Astrocyte (in vitro differentiated cells and primary cell): ENCODE measurements around the gene GXYLT2. TPM values are rescaled to one million over a fixed set of nuclear protein-coding genes. Genes with fewer than 3 reads are reported as not detected.

Experiments used
- DNase-seq: peaks from one replicate; pipeline ENCODE4 v3.0.0-alpha.2; 2010; ENCODE audit warnings: low read depth
- FAIRE-seq: peaks from 2 replicates; lab custom pipeline; 2011; peaks lifted over from hg19 to GRCh38; lab: Jason Lieb, UNC
- H2AFZ ChIP-seq: 2 replicates; pipeline ENCODE4 v1.6.0; 2012; ENCODE audit warnings: low read depth, low read length, inconsistent platforms
- H3K27ac ChIP-seq: 2 replicates; pipeline ENCODE4 v1.5.1; 2011; ENCODE audit warnings: low read depth, low read length, inconsistent platforms
- H3K27me3 ChIP-seq: 2 replicates; pipeline ENCODE4 v1.6.0; 2011; ENCODE audit warnings: low read length, inconsistent platforms; ENCODE audit not compliant: insufficient read depth
- H3K36me3 ChIP-seq: 2 replicates; pipeline ENCODE4 v1.5.1; 2011; ENCODE audit warnings: low read length, inconsistent platforms; ENCODE audit not compliant: insufficient read depth
- H3K4me1 ChIP-seq: 2 replicates; pipeline ENCODE4 v1.5.1; 2011; ENCODE audit warnings: low read length, inconsistent platforms; ENCODE audit not compliant: insufficient read depth
- H3K4me2 ChIP-seq: 2 replicates; pipeline ENCODE4 v1.6.0; 2012; ENCODE audit warnings: low read length, inconsistent platforms
- H3K4me3 ChIP-seq: 2 replicates; pipeline ENCODE4 v1.5.1; 2011; ENCODE audit warnings: low read depth, mild to moderate bottlenecking, low read length, inconsistent platforms; ENCODE audit not compliant: insufficient read depth
- H3K79me2 ChIP-seq: 2 replicates; pipeline ENCODE4 v1.6.0; 2012; ENCODE audit warnings: mild to moderate bottlenecking, low read length, inconsistent platforms; ENCODE audit not compliant: insufficient read depth
- H3K9ac ChIP-seq: 2 replicates; pipeline ENCODE4 v1.6.0; 2012; ENCODE audit warnings: mild to moderate bottlenecking, low read length, inconsistent platforms
- H3K9me3 ChIP-seq: 2 replicates; pipeline ENCODE4 v1.5.1; 2012; ENCODE audit warnings: low read depth, mild to moderate bottlenecking, low read length, inconsistent platforms; ENCODE audit not compliant: insufficient read depth
- H4K20me1 ChIP-seq: 2 replicates; pipeline ENCODE4 v1.6.0; 2012; ENCODE audit warnings: low read length, inconsistent platforms; ENCODE audit not compliant: insufficient read depth
- H3K27ac Mint-ChIP-seq: one replicate; pipeline ENCODE4 v1.8.0; 2021; ENCODE audit warnings: mild to moderate bottlenecking, mixed read lengths; ENCODE audit not compliant: unreplicated experiment
- H3K27me3 Mint-ChIP-seq: one replicate; pipeline ENCODE4 v1.8.0; 2021; ENCODE audit warnings: low read depth, mixed read lengths; ENCODE audit not compliant: unreplicated experiment
- H3K36me3 Mint-ChIP-seq: one replicate; pipeline ENCODE4 v1.8.0; 2021; ENCODE audit warnings: low read depth, mixed read lengths; ENCODE audit not compliant: unreplicated experiment
- H3K4me1 Mint-ChIP-seq: one replicate; pipeline ENCODE4 v1.8.0; 2021; ENCODE audit warnings: low read depth, mixed read lengths; ENCODE audit not compliant: unreplicated experiment
- H3K4me3 Mint-ChIP-seq: one replicate; pipeline ENCODE4 v1.8.0; 2021; ENCODE audit warnings: mild to moderate bottlenecking, moderate library complexity, mixed read lengths; ENCODE audit not compliant: unreplicated experiment
- H3K9me3 Mint-ChIP-seq: one replicate; pipeline ENCODE4 v1.8.0; 2021; ENCODE audit warnings: mild to moderate bottlenecking, mixed read lengths; ENCODE audit not compliant: unreplicated experiment
- CTCF ChIP-seq: IDR thresholded peaks from 2 replicates; pipeline ENCODE4 v1.5.1; 2011; ENCODE audit warnings: low read depth, mild to moderate bottlenecking, inconsistent platforms, low read length, moderate library complexity; ENCODE audit not compliant: insufficient read depth
- EZH2 ChIP-seq: IDR thresholded peaks from 2 replicates; pipeline ENCODE4 v1.6.1; 2012; ENCODE audit warnings: mild to moderate bottlenecking, low read length, inconsistent platforms; ENCODE audit not compliant: insufficient read depth
- total RNA-seq: library from RNA; stranded (reverse); gene quantifications from 2 replicates; pipeline ENCODE4 v1.2.1, GENCODE V29; 2021

Gene GXYLT2
- total RNA-seq, 1 donor from 2014 or later = 62.6 TPM

- no peak overlapping the region for H3K4me3 Mint-ChIP-seq
- Histone ChIP-seq H3K4me1 (no peaks in the 10 kb centered on the region), H2AFZ (no peak overlapping the region), H3K4me3 (no peak overlapping the region), H3K4me2 (no peak overlapping the region), H3K9ac (no peak overlapping the region), H3K27me3 (no peaks in the 10 kb centered on the region), H3K9me3 (no peaks in the 10 kb centered on the region), H3K36me3 (peaks cover 3% of the 10 kb centered on the region), H3K79me2 (no peaks in the 10 kb centered on the region), H4K20me1 (no peaks in the 10 kb centered on the region), H3K27ac (no peak overlapping the region)
- no peak overlapping the region for H3K27ac Mint-ChIP-seq
- peaks cover 2% of the 10 kb centered on the region for H3K9me3 Mint-ChIP-seq
- peaks cover 5% of the 10 kb centered on the region for H3K4me1 Mint-ChIP-seq
- TF ChIP-seq EZH2 (no peak), CTCF (no peak)
- FAIRE-seq (no peak), DNase-seq (no peak)
- peaks cover 17% of the 10 kb centered on the region for H3K36me3 Mint-ChIP-seq
- H3K27me3 Mint-ChIP-seq = no peaks in the 10 kb centered on the region
Observed at GRCh38 chr3:72959336-72959735, 71.5 kb downstream of the GXYLT2 start.

DNA sequence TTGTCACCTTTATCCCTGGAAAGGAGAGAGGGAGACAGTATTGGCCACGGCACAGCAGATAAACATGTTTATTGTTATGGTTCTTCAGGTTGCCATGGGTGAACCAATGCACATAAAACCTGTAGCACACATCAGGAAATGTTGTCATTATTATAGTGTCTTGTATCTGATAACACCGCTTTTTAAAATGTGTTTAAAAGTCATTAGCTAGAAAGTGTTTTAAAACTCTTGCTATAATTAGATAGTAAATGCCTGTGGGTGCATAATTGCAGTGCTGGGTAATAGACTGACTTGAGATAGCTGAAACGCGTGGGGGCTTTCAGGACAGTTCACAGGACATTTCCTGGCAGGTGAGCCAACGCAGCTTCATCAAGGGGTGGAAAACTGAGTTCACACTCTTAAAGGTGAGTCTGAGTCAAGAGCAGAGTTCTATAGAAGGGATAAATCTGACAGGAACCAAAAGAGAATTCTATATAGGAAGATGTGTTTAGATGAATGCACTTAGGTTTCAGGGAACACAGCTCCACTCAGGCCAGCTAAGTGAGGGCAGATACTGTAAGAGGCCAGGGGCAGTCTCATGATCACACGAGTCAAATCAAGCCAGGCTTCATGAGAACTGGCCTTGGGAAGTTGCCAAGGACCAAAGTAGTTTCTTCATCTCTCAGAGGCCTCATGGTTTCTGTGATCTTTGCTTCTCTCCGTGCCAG, 73.1 kb downstream of the GXYLT2 start:
- TF ChIP-seq EZH2 (no peak), CTCF (no peak)
- H3K36me3 ChIP-seq = peaks cover 3% of the 10 kb centered on the region
- no peak overlapping the region for H3K9ac ChIP-seq
- H3K36me3 Mint-ChIP-seq = peaks cover 22% of the 10 kb centered on the region
- no peak for FAIRE-seq
- H4K20me1 ChIP-seq = no peaks in the 10 kb centered on the region
- no peak overlapping the region for H2AFZ ChIP-seq
- H3K27ac ChIP-seq = no peak overlapping the region
- H3K79me2 ChIP-seq = no peaks in the 10 kb centered on the region
- H3K9me3 Mint-ChIP-seq = peaks cover 2% of the 10 kb centered on the region
- H3K4me1 ChIP-seq = no peaks in the 10 kb centered on the region
- no peak for DNase-seq
- H3K27ac Mint-ChIP-seq = no peak overlapping the region
- peaks cover 5% of the 10 kb centered on the region for H3K4me1 Mint-ChIP-seq
- no peak overlapping the region for H3K4me3 ChIP-seq
- H3K4me2 ChIP-seq = no peak overlapping the region
- no peaks in the 10 kb centered on the region for H3K27me3 Mint-ChIP-seq
- H3K4me3 Mint-ChIP-seq = no peak overlapping the region
- H3K27me3 ChIP-seq = no peaks in the 10 kb centered on the region
- H3K9me3 ChIP-seq = no peaks in the 10 kb centered on the region

DNA sequence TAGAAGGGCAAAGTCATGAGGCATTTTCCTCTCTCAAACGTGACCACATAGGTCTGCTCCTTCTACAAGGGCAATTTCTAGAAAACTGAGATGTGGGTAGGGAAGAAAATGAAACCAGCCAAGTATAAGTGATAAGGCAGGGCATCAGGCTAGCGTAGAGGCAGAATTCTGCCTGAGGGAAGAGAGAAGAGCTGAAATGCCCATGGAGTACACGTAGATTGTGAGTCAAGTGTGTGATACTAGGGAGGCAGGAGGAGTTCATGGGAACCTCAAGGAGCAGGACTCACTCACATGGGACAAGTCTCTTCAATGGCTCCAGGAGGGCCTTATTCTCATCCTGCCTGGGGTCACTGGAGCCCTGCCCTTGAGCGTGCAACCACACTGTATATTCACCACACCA, 73.9 kb downstream of the GXYLT2 start:
- Histone ChIP-seq H3K27me3 (no peaks in the 10 kb centered on the region), H3K4me1 (no peaks in the 10 kb centered on the region), H3K79me2 (no peaks in the 10 kb centered on the region), H3K4me3 (no peak overlapping the region), H3K4me2 (no peak overlapping the region), H3K9me3 (no peaks in the 10 kb centered on the region), H4K20me1 (no peaks in the 10 kb centered on the region), H3K9ac (no peak overlapping the region), H3K36me3 (peaks cover 3% of the 10 kb centered on the region), H3K27ac (no peak overlapping the region), H2AFZ (no peak overlapping the region)
- H3K9me3 Mint-ChIP-seq = peaks cover 2% of the 10 kb centered on the region
- peaks cover 5% of the 10 kb centered on the region for H3K4me1 Mint-ChIP-seq
- no peak for TF ChIP-seq EZH2
- TF ChIP-seq CTCF = no peak
- H3K27me3 Mint-ChIP-seq = no peaks in the 10 kb centered on the region
- H3K27ac Mint-ChIP-seq = no peak overlapping the region
- no peak for FAIRE-seq
- H3K4me3 Mint-ChIP-seq = no peak overlapping the region
- peaks cover 22% of the 10 kb centered on the region for H3K36me3 Mint-ChIP-seq
- no peak for DNase-seq
